Prostate gland (tissue), 2 donors: Measurements from ENCODE around the gene CNNM1.

Experiments
- CTCF ChIP-seq, 4 experiments: fragments of 200-600 bp in 2 of 4; fragments of 450-650 bp in 2 of 4; sonication (generic) in 2 of 4; IDR thresholded peaks; 1 replicate in 3 of 4; 2 replicates in 1 of 4; pipeline ENCODE4 v1.5.1; 2016 to 2019; ENCODE audit warnings: antibody characterized with exemption in 4 of 4, mild to moderate bottlenecking in 2 of 4, moderate library complexity in 2 of 4
- POLR2A ChIP-seq: fragments of 450-650 bp; IDR thresholded peaks from one replicate; pipeline ENCODE4 v1.6.1; 2016; ENCODE audit warnings: antibody characterized with exemption, mild to moderate bottlenecking
- POLR2AphosphoS5 ChIP-seq: sonication (generic); formaldehyde crosslinking; IDR thresholded peaks from one replicate; pipeline ENCODE4 v1.6.1; 2017; ENCODE audit warnings: antibody characterized with exemption

- no peak for TF ChIP-seq CTCF (IDR thresholded peaks at IDR 0.05)
- TF ChIP-seq POLR2AphosphoS5: no peak
- no peak for TF ChIP-seq POLR2A
Observed at GRCh38 chr10:99387071-99387470, 57.9 kb downstream of the CNNM1 start.
